Suppressor macrophage treated with lipopolysaccharide for 4 hours (primary cell): ENCODE measurements around the gene AGBL1.

Experiments
- DNase-seq: peaks from one replicate; pipeline ENCODE4 v3.0.0-alpha.2; 2020

AGBL1 gene

GRCh38 chr15:86903642-86904421 lies 824.2 kb downstream of the AGBL1 start:
- no peak for DNase-seq

- no peak for DNase-seq
Measured at GRCh38 chr15:86905625-86906256, 826.1 kb downstream of the AGBL1 start.

GRCh38 chr15:86906376-86906775 lies 826.7 kb downstream of the AGBL1 start:
- no peak for DNase-seq

GRCh38 chr15:86911022-86911421 lies 831.4 kb downstream of the AGBL1 start:
- no peak for DNase-seq

- no peak for DNase-seq
Measured at GRCh38 chr15:86912661-86913060, 833.0 kb downstream of the AGBL1 start.

GRCh38 chr15:86915811-86916331 lies 836.2 kb downstream of the AGBL1 start:
- DNase-seq = peak; percentile 6

- DNase-seq = no peak
Measured at GRCh38 chr15:86916671-86917360, 837.1 kb downstream of the AGBL1 start.

- DNase-seq = no peak
Measured at GRCh38 chr15:86917361-86917671, 837.6 kb downstream of the AGBL1 start.

- DNase-seq = no peak
Measured at GRCh38 chr15:86919581-86919980, 839.9 kb downstream of the AGBL1 start.

GRCh38 chr15:86929461-86929860 lies 849.8 kb downstream of the AGBL1 start:
- DNase-seq = no peak

- DNase-seq = no peak
Measured at GRCh38 chr15:86932456-86932855, 852.8 kb downstream of the AGBL1 start.

- no peak for DNase-seq
Measured at GRCh38 chr15:86935841-86936240, 856.2 kb downstream of the AGBL1 start.

GRCh38 chr15:86942285-86942684 lies 862.6 kb downstream of the AGBL1 start:
- DNase-seq = no peak

- DNase-seq = no peak
Measured at GRCh38 chr15:86948719-86949118, 869.0 kb downstream of the AGBL1 start.

- no peak for DNase-seq
Measured at GRCh38 chr15:86959254-86959653, 879.6 kb downstream of the AGBL1 start.

- no peak for DNase-seq
Measured at GRCh38 chr15:86961669-86962068, 882.0 kb downstream of the AGBL1 start.

GRCh38 chr15:86964271-86964670 lies 884.6 kb downstream of the AGBL1 start:
- DNase-seq = no peak

GRCh38 chr15:86968244-86968643 lies 888.6 kb downstream of the AGBL1 start:
- DNase-seq = no peak

GRCh38 chr15:86969364-86969763 lies 889.7 kb downstream of the AGBL1 start:
- DNase-seq = no peak

- DNase-seq = no peak
Measured at GRCh38 chr15:86973284-86973844, 893.7 kb downstream of the AGBL1 start.

- DNase-seq = no peak
Measured at GRCh38 chr15:86988033-86988432, 908.4 kb downstream of the AGBL1 start.

- no peak for DNase-seq
Measured at GRCh38 chr15:87021751-87022150, 942.1 kb downstream of the AGBL1 start.

- no peak for DNase-seq
Measured at GRCh38 chr15:87031540-87032230, 952.0 kb downstream of the AGBL1 start.
